Ishikawa (cell line): ENCODE results near the gene TUBA1B.

Experiments used
- CEBPB ChIP-seq: IDR thresholded peaks from 2 replicates; pipeline ENCODE4 v1.6.1; 2012
- CREB1 ChIP-seq: IDR thresholded peaks from 2 replicates; pipeline ENCODE4 v1.6.1; 2012; ENCODE audit warnings: low read depth
- EGR1 ChIP-seq: IDR thresholded peaks from 2 replicates; pipeline ENCODE4 v1.6.1; 2012
- EP300 ChIP-seq: IDR thresholded peaks from 2 replicates; pipeline ENCODE4 v1.6.1; 2012; ENCODE audit warnings: borderline replicate concordance
- FOXM1 ChIP-seq: IDR thresholded peaks from 2 replicates; pipeline ENCODE4 v1.6.1; 2012; ENCODE audit warnings: low read depth, borderline replicate concordance
- NFIC ChIP-seq: IDR thresholded peaks from 2 replicates; pipeline ENCODE4 v1.6.1; 2012
- RAD21 ChIP-seq: IDR thresholded peaks from 2 replicates; pipeline ENCODE4 v1.6.1; 2012; ENCODE audit warnings: low read depth
- TAF1 ChIP-seq: IDR thresholded peaks from 2 replicates; pipeline ENCODE4 v1.6.1; 2012; ENCODE audit warnings: low read depth, mild to moderate bottlenecking
- TCF12 ChIP-seq: IDR thresholded peaks from 2 replicates; pipeline ENCODE4 v1.6.1; 2012; ENCODE audit warnings: low read depth
- TEAD4 ChIP-seq: IDR thresholded peaks from 2 replicates; pipeline ENCODE4 v1.6.1; 2012
- YY1 ChIP-seq: IDR thresholded peaks from 2 replicates; pipeline ENCODE4 v1.6.1; 2012; ENCODE audit warnings: low read depth
- ZBTB7A ChIP-seq: IDR thresholded peaks from 2 replicates; pipeline ENCODE4 v1.6.1; 2012; ENCODE audit warnings: low read depth
- TF ChIP-seq, protein P1 (sequence below): IDR thresholded peaks from 2 replicates; pipeline ENCODE4 v1.6.1; 2012
- TF ChIP-seq, protein P2 (sequence below): IDR thresholded peaks from 2 replicates; pipeline ENCODE4 v1.6.1; 2012; ENCODE audit warnings: low read depth, mild to moderate bottlenecking
- TF ChIP-seq, protein P3 (sequence below): IDR thresholded peaks from 2 replicates; pipeline ENCODE4 v1.6.1; 2012

TUBA1B gene

DNA sequence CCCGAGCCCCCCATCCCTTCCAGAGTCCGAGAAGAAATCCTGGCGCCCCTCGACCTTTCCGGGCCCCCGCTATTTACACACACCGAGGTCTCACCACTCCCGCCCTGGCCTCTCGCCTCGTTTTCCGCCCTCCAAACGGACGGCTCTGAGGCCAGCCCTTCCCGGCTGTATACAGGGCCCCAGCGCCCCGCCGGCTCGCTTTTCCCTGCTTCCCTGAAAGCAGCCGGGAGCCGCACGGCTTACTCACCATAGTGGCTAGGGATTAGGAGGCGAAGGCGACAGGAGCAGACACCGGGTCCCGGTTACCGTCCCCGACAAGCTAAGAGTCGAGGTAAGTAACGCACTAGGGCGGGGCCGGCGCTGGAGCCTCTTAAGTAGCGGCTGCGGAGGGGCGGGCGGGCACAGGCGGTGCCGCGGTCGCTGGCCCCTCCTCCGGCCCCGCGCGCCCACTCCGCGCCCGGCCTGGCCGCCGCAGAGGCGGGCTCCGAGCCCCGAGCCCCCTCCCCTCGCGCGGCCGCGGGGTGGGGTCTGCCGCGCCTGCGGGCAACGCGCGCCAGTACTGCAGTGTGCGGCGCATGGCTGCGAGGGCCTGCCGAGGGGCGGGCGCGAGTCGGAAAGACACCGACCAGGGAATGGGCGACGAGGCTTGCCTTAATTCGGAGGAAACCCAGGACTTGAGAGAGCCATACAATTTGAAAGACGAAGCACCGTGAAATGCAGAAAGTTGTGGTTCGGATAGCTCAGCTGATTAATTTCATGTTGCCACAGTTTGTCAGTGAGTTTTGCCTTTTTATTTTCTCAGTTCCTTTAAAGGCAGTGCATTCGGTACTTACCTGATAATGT lies at the start of gene TUBA1B:
Gene TUBA1B, minus strand, starts transcription at position 345 of the 843 bp plus-strand sequence. Its CDS starts 95 bp downstream, at position 250.
- TF ChIP-seq, protein P1, sequence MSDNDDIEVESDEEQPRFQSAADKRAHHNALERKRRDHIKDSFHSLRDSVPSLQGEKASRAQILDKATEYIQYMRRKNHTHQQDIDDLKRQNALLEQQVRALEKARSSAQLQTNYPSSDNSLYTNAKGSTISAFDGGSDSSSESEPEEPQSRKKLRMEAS: peak; percentile 97
- TF ChIP-seq CEBPB (0 out of 2 replicates have a peak, but pooled peaks have one; percentile 28), NFIC (no peak), TCF12 (no peak; the same call in 1 of the 2 replicates), EP300 (no peak), TEAD4 (no peak), TAF1 (peak; percentile 86), EGR1 (no peak), FOXM1 (no peak), ZBTB7A (peak; percentile 45; the same call in 1 of the 2 replicates), YY1 (peak; percentile 82; the same call in 1 of the 2 replicates), CREB1 (no peak), RAD21 (no peak)
- TF ChIP-seq, protein P2, sequence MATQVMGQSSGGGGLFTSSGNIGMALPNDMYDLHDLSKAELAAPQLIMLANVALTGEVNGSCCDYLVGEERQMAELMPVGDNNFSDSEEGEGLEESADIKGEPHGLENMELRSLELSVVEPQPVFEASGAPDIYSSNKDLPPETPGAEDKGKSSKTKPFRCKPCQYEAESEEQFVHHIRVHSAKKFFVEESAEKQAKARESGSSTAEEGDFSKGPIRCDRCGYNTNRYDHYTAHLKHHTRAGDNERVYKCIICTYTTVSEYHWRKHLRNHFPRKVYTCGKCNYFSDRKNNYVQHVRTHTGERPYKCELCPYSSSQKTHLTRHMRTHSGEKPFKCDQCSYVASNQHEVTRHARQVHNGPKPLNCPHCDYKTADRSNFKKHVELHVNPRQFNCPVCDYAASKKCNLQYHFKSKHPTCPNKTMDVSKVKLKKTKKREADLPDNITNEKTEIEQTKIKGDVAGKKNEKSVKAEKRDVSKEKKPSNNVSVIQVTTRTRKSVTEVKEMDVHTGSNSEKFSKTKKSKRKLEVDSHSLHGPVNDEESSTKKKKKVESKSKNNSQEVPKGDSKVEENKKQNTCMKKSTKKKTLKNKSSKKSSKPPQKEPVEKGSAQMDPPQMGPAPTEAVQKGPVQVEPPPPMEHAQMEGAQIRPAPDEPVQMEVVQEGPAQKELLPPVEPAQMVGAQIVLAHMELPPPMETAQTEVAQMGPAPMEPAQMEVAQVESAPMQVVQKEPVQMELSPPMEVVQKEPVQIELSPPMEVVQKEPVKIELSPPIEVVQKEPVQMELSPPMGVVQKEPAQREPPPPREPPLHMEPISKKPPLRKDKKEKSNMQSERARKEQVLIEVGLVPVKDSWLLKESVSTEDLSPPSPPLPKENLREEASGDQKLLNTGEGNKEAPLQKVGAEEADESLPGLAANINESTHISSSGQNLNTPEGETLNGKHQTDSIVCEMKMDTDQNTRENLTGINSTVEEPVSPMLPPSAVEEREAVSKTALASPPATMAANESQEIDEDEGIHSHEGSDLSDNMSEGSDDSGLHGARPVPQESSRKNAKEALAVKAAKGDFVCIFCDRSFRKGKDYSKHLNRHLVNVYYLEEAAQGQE: no peak; the same call in 1 of the 2 replicates
- TF ChIP-seq, protein P3, sequence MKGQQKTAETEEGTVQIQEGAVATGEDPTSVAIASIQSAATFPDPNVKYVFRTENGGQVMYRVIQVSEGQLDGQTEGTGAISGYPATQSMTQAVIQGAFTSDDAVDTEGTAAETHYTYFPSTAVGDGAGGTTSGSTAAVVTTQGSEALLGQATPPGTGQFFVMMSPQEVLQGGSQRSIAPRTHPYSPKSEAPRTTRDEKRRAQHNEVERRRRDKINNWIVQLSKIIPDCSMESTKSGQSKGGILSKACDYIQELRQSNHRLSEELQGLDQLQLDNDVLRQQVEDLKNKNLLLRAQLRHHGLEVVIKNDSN: peak; percentile 13; the same call in 1 of the 2 replicates

DNA sequence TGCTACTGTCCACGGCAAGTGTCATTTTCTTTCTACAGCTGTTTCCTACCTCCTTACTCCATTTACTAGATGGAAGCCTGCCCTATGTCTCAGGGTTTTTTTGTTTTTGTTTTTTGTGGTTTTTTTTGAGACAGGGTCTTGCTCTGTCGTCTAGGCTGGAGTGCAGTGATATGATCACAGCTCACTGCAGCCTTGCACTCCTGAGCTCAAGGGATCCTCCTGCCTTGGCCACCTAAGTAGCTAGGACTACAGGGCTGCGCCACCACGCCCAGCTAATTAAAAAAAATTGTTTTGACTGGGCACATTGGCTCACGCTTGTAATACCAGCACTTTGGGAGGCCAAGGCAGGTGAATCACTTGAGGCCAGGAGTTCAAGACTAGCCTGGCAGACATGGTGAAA lies 43.0 kb upstream of the TUBA1B start:
- TF ChIP-seq EGR1 (no peak), NFIC (no peak), TEAD4 (no peak), TAF1 (no peak), TCF12 (no peak)
- TF ChIP-seq, protein P2: no peak

DNA sequence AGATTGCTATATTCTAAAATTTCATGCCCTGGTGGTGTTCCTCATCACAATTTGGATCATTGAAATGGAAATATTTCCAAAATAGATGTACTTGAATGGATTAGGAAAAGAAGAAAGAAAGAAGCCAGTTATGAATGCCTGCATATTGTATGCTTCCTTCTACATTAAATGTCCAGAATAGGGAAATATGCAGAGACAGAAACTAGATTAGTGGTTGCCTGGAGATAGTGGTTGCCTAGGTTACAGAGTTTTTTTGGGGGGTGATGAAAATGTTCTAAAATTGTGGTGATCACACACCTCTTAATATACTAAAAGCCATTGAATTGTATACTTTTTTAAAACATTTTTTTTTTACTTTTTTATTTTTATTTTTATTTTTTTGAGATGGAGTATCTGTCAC lies 39.7 kb upstream of the TUBA1B start:
- TF ChIP-seq TAF1: no peak

DNA sequence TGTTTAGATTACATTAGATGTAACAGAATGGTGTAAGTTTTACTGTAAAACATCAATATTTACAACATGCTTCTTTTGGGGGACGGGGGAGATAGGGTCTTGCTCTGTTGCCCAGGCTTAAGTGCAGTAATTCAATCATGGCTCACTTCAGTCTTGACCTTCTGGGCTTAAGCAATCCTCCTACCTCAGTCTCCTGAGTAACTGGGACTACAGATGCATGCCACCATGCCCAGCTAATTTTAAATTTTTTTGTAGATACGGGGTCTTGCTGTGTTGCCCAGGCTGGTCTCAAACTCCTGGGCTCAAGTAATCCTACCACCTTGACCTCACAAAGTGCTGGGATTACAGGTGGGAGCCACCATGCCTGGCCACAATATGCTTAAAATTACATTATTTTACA lies 33.9 kb upstream of the TUBA1B start:
- TF ChIP-seq, protein P3: no peak
- TF ChIP-seq ZBTB7A (no peak), NFIC (no peak), FOXM1 (no peak), EGR1 (no peak), EP300 (no peak)
- TF ChIP-seq, protein P2: no peak

DNA sequence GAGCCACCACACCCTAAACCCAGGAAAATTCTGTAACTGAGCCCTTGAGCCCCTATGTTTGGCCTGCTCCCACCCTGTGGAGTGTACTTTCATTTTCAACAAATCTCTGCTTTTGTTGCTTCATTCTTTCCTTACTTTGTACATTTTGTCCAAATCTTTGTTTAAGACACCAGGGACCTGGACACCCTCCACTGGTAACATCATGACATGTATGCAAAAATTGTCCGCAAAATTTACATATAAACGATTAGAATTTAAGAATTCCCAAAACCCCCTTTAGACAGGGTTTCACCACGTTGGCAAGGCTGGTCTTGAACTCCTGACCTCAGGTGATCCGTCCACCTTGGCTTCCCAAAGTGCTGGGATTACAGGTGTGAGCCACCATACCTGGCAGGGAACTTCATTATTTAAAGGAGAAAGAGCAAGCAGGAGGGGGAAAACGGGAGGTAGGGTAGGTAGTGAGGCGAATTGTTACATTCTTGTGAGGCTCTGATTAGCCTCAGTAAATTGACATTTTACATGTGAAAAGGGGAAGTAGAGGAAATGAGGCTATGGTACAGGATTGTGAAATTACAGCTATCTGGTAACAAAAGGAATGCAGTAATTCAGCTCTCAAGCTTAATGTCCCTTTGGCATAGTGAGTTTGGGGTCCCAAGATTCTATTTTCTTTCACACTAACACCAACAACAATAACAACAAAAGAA lies 30.0 kb upstream of the TUBA1B start:
- TF ChIP-seq ZBTB7A: no peak
- TF ChIP-seq CREB1: no peak
- TF ChIP-seq CEBPB: no peak
- TF ChIP-seq, protein P2: no peak
- TF ChIP-seq TAF1: no peak
- no peak for TF ChIP-seq NFIC
- TF ChIP-seq FOXM1: no peak
- no peak for TF ChIP-seq EP300
- no peak for TF ChIP-seq EGR1
- no peak for TF ChIP-seq RAD21
- TF ChIP-seq TEAD4: no peak
